OCI-LY7 (cell line): ENCODE data around the gene MON1A.

Experiments
- CTCF ChIP-seq: fragments of 200-600 bp; sonication (generic); conservative IDR thresholded peaks from 2 replicates; pipeline ENCODE4 v1.5.1; 2014; ENCODE audit warnings: mild to moderate bottlenecking, antibody characterized with exemption, low read length, moderate library complexity, mixed read lengths
- EZH2phosphoT487 ChIP-seq: fragments of 200-600 bp; sonication (generic); IDR thresholded peaks from 2 replicates; pipeline ENCODE4 v1.6.1; 2018; ENCODE audit warnings: low read depth, borderline replicate concordance, mild to moderate bottlenecking, mixed run types, antibody characterized with exemption, low read length, moderate library complexity, mixed read lengths

- no peak for TF ChIP-seq CTCF
- TF ChIP-seq EZH2phosphoT487, result no peak
Observed at GRCh38 chr3:49878686-49879085, 50.9 kb downstream of the MON1A start.
